ENCODE data around the gene REPS1.

REPS1 gene

GRCh38 chr6:138885156-138885819, 102.8 kb downstream of the REPS1 start:
- Histone ChIP-seq H3F3A (ENCODE audit: low read depth) (no peaks in the 10 kb centered on the region), H3K4me3 (ENCODE audit: low read length, poor library complexity, severe bottlenecking) (no peak overlapping the region), H2AFZ (ENCODE audit: low read length) (no peak overlapping the region), H3K27me3 (ENCODE audit: insufficient read depth, low read length, poor library complexity, severe bottlenecking) (no peaks in the 10 kb centered on the region), H3K4me2 (ENCODE audit: low read depth, low read length, poor library complexity, severe bottlenecking) (no peak overlapping the region), H3K9me2 (replicated peaks; ENCODE audit: low read depth, low read length) (no peaks in the 10 kb centered on the region), H3K9me3 (ENCODE audit: insufficient read depth, low read depth, low read length) (no peaks in the 10 kb centered on the region), H3K36me3 (ENCODE audit: insufficient read depth, low read length) (no peaks in the 10 kb centered on the region), H3K9ac (ENCODE audit: low read depth, low read length, poor library complexity, severe bottlenecking) (no peak overlapping the region), H3K4me1 (ENCODE audit: insufficient read depth, low read length, poor library complexity, severe bottlenecking) (no peaks in the 10 kb centered on the region), H3K79me2 (ENCODE audit: insufficient read depth, low read length) (no peaks in the 10 kb centered on the region), H4K20me1 (ENCODE audit: insufficient read depth, low read length, poor library complexity, severe bottlenecking) (no peaks in the 10 kb centered on the region)
- no peak for TF ChIP-seq EZH2phosphoT487 (IDR thresholded peaks at IDR 0.05; ENCODE audit: borderline replicate concordance)
- TF ChIP-seq CTCF (conservative IDR thresholded peaks at IDR 0.05; ENCODE audit: low read length): no peak

GRCh38 chr6:138882369-138883017, 105.6 kb downstream of the REPS1 start:
- H4K20me1 ChIP-seq (ENCODE audit: insufficient read depth, low read length, poor library complexity, severe bottlenecking): no peaks in the 10 kb centered on the region
- H3F3A ChIP-seq (ENCODE audit: low read depth): no peaks in the 10 kb centered on the region
- H3K79me2 ChIP-seq (ENCODE audit: insufficient read depth, low read length): no peaks in the 10 kb centered on the region
- no peak overlapping the region for H3K4me3 ChIP-seq (ENCODE audit: low read length, poor library complexity, severe bottlenecking)
- H3K27me3 ChIP-seq (ENCODE audit: insufficient read depth, low read length, poor library complexity, severe bottlenecking): no peaks in the 10 kb centered on the region
- no peak overlapping the region for H3K9ac ChIP-seq (ENCODE audit: low read depth, low read length, poor library complexity, severe bottlenecking)
- no peaks in the 10 kb centered on the region for H3K9me2 ChIP-seq (replicated peaks; ENCODE audit: low read depth, low read length)
- no peaks in the 10 kb centered on the region for H3K4me1 ChIP-seq (ENCODE audit: insufficient read depth, low read length, poor library complexity, severe bottlenecking)
- TF ChIP-seq EZH2phosphoT487 (IDR thresholded peaks at IDR 0.05; ENCODE audit: borderline replicate concordance) (no peak), CTCF (conservative IDR thresholded peaks at IDR 0.05; ENCODE audit: low read length) (no peak)
- no peak overlapping the region for H2AFZ ChIP-seq (ENCODE audit: low read length)
- H3K4me2 ChIP-seq (ENCODE audit: low read depth, low read length, poor library complexity, severe bottlenecking): no peak overlapping the region
- no peaks in the 10 kb centered on the region for H3K9me3 ChIP-seq (ENCODE audit: insufficient read depth, low read depth, low read length)
- H3K36me3 ChIP-seq (ENCODE audit: insufficient read depth, low read length): no peaks in the 10 kb centered on the region

GRCh38 chr6:138873191-138873590, 114.9 kb downstream of the REPS1 start:
- Histone ChIP-seq H3K27me3 (ENCODE audit: insufficient read depth, low read length, poor library complexity, severe bottlenecking) (no peaks in the 10 kb centered on the region), H2AFZ (ENCODE audit: low read length) (no peak overlapping the region), H3K4me1 (ENCODE audit: insufficient read depth, low read length, poor library complexity, severe bottlenecking) (no peaks in the 10 kb centered on the region), H4K20me1 (ENCODE audit: insufficient read depth, low read length, poor library complexity, severe bottlenecking) (no peaks in the 10 kb centered on the region), H3K9me2 (replicated peaks; ENCODE audit: low read depth, low read length) (no peaks in the 10 kb centered on the region), H3K9ac (ENCODE audit: low read depth, low read length, poor library complexity, severe bottlenecking) (no peak overlapping the region), H3K4me2 (ENCODE audit: low read depth, low read length, poor library complexity, severe bottlenecking) (no peak overlapping the region), H3F3A (ENCODE audit: low read depth) (no peaks in the 10 kb centered on the region), H3K79me2 (ENCODE audit: insufficient read depth, low read length) (no peaks in the 10 kb centered on the region), H3K9me3 (ENCODE audit: insufficient read depth, low read depth, low read length) (no peaks in the 10 kb centered on the region), H3K36me3 (ENCODE audit: insufficient read depth, low read length) (no peaks in the 10 kb centered on the region), H3K4me3 (ENCODE audit: low read length, poor library complexity, severe bottlenecking) (no peak overlapping the region)
- TF ChIP-seq CTCF (conservative IDR thresholded peaks at IDR 0.05; ENCODE audit: low read length) (no peak), EZH2phosphoT487 (IDR thresholded peaks at IDR 0.05; ENCODE audit: borderline replicate concordance) (no peak)

All from Loucy (cell line).